Prostate gland (tissue), 2 donors: ENCODE data around the gene TNK1. TPM values are rescaled to one million over a fixed set of nuclear protein-coding genes. Genes with fewer than 3 reads are reported as not detected.

Source experiments
- DNase-seq: peaks from one replicate; pipeline ENCODE4 v3.0.0-alpha.2; 2019; ENCODE audit warnings: low spot score
- H3K27ac ChIP-seq, 2 donors: fragments of 200-600 bp; sonication (generic); 2 replicates each; pipeline ENCODE4 v1.5.1; 2017 to 2019
- H3K27me3 ChIP-seq: fragments of 200-600 bp; sonication (generic); replicated peaks from 2 replicates; pipeline ENCODE4 v1.5.1; 2019; ENCODE audit not compliant: insufficient read depth
- H3K36me3 ChIP-seq, 2 donors: fragments of 200-600 bp; sonication (generic); 1 replicate in 1 of 2; 2 replicates in 1 of 2; pipeline versions ENCODE4 v1.5.1 to v1.8.1; 2017 to 2019
- H3K4me1 ChIP-seq: fragments of 200-600 bp; sonication (generic); replicated peaks from 2 replicates; pipeline ENCODE4 v1.5.1; 2019
- H3K4me3 ChIP-seq, 2 donors: fragments of 200-600 bp; sonication (generic); 2 replicates each; pipeline ENCODE4 v1.5.1; 2017 to 2019
- H3K9me3 ChIP-seq: fragments of 200-600 bp; sonication (generic); 2 replicates; pipeline ENCODE4 v1.5.1; 2017
- CTCF ChIP-seq, 4 experiments: fragments of 200-600 bp in 2 of 4; fragments of 450-650 bp in 2 of 4; sonication (generic) in 2 of 4; IDR thresholded peaks; 1 replicate in 3 of 4; 2 replicates in 1 of 4; pipeline ENCODE4 v1.5.1; 2016 to 2019; ENCODE audit warnings: antibody characterized with exemption in 4 of 4, mild to moderate bottlenecking in 2 of 4, moderate library complexity in 2 of 4
- POLR2A ChIP-seq: fragments of 450-650 bp; IDR thresholded peaks from one replicate; pipeline ENCODE4 v1.6.1; 2016; ENCODE audit warnings: antibody characterized with exemption, mild to moderate bottlenecking
- POLR2AphosphoS5 ChIP-seq: sonication (generic); formaldehyde crosslinking; IDR thresholded peaks from one replicate; pipeline ENCODE4 v1.6.1; 2017; ENCODE audit warnings: antibody characterized with exemption
- WGBS: methylation state at CpG from one replicate; pipeline ENCODE4 v1.1.5; 2018; 5-methylcytosine and 5-hydroxymethylcytosine counted together
- intact Hi-C: fragments of 100-400 bp; cut with DNase I; formaldehyde crosslinking; loops from one replicate; pipeline ENCODE4 v1.14.2; 2022
- total RNA-seq, 2 donors: library from RNA; depleted of rRNA; stranded (reverse); fragments of >200 nt; gene quantifications; one replicate each; pipeline ENCODE4 v1.1.0, GENCODE V29; 2016

TNK1 gene
- total RNA-seq, 2 donors from 2014 or later, result 9.9 to 28.4 TPM

GRCh38 chr17:7398612-7399011 is 17.7 kb downstream of the TNK1 start:
- Histone ChIP-seq H3K4me3 (no peak overlapping the region), H3K27ac (no peak overlapping the region), H3K36me3 (no peaks in the 10 kb centered on the region), H3K4me1 (no peaks in the 10 kb centered on the region), H3K27me3 (no peaks in the 10 kb centered on the region), H3K9me3 (no peaks in the 10 kb centered on the region)
- 82% methylated on average over 2 of the region's 2 CpGs for WGBS
- intact Hi-C loops, result no loop called here
- no peak for DNase-seq
- TF ChIP-seq CTCF (IDR thresholded peaks at IDR 0.05), result no peak

DNA sequence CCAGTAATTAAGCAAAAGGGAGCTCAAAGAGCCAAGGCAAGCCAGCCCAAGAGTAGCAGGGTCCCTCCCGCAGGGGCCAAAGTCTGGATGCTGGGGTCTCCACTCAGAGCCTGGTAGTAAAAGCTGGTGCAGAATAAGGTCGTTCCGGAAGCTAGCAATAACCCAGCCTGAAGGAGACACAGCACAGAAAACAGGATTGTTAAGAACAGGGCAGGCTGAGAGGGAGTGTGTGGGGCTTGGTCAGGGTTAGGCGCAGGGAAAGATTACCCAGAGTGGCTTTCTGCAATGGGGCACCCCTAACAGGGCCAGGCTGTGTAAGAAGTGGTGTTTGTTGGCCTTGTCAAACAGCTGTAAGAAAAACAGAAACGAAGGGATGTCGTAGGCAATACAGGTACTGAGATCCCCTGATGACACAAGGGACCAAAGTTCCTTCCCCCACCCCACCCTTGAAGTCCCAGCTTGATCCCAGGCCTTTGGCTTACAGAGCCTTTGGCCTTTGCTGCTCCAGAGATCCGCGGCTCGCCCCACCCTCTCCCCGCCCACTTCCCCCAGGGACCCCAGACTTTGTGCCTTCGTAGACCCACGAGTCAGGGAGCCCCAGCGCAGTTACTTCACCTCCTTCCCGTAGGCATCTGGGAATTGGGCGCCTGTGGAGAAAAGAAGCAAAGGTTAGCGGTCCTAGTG is 22.3 kb downstream of the TNK1 start:
- Histone ChIP-seq H3K4me1 (no peaks in the 10 kb centered on the region), H3K9me3 (no peaks in the 10 kb centered on the region), H3K27ac (peak overlapping the region; percentile 83 to 86), H3K36me3 (no peaks in the 10 kb centered on the region), H3K27me3 (no peaks in the 10 kb centered on the region), H3K4me3 (peak overlapping the region; percentile 70 to 80)
- TF ChIP-seq POLR2A (no peak), CTCF (IDR thresholded peaks at IDR 0.05) (no peak), POLR2AphosphoS5 (no peak)
- WGBS, result 8% methylated on average over 16 of the region's 16 CpGs
- DNase-seq, result no peak
- intact Hi-C loops, result loop anchor here (5.0 kb wide), 1 partner anchor 74 kb away; the partner anchor contains the start of gene ZBTB4

DNA sequence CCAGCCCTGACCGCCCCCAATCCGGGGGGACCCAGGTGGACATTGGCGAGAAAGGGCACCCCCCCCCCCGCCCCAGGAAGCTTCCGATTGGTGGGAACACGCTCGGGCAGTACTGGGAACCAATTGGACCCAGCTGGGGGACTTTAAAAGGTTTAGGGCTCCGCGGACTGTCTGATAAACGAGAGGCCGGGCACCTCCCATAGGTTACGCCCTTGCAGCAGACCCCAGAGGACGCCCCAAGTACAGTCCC is 22.8 kb downstream of the TNK1 start:
- no peak for TF ChIP-seq POLR2AphosphoS5
- H3K4me1 ChIP-seq, result no peaks in the 10 kb centered on the region
- DNase-seq, result no peak
- intact Hi-C loops, result loop anchor here (5.0 kb wide), 1 partner anchor 74 kb away; the partner anchor contains the start of gene ZBTB4
- peak overlapping the region; percentile 83 to 86 for H3K27ac ChIP-seq
- H3K27me3 ChIP-seq, result no peaks in the 10 kb centered on the region
- H3K36me3 ChIP-seq, result no peaks in the 10 kb centered on the region
- H3K4me3 ChIP-seq, result peak overlapping the region; percentile 70 to 80
- 0% methylated on average over 13 of the region's 13 CpGs for WGBS
- no peaks in the 10 kb centered on the region for H3K9me3 ChIP-seq

DNA sequence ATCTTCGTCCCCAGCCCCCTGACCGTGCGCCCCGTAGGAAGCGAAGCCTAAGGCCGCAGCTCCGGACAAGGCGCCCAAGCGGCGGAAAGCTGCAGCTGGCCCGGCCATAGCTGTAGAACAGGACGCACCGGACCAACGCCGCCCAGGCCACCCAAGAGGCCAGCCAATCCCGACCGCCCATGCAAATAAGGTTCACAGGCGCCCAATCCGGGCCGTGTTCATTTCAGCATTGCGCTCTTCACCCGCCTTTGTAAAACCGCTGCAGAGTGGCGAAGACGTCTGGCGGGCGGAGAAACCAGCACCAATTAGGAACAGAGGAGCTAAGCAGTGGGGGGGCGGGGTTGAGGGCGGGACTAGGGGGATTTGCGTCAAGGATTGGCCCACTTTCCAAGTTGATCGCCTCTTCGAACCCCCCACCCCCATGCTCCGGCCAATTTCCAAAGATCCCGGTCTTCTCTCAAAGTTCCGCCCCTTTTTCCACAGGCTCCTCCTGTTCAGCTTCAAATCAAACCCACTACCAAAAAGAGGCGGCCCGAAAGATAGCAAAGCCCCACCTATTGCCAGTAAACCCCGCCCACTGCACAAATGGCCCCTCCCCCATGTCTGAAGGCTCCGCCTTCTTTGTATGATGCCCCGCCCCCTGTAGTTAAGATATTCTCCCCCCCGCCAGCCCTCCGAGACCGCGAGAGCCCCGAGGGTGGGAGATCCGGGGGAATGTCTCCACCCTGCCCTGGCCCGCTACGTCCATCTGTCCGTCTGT is 23.3 kb downstream of the TNK1 start, which contains the start of gene TMEM256:
Gene TMEM256 (minus strand): TSS at position 121 of the 760 bp plus-strand sequence. CDS start 13 bp downstream, at position 108.
- Histone ChIP-seq H3K4me3 (peak within 1 kb of the TSS; percentile 70 to 80), H3K4me1 (no peaks in the 10 kb centered on the region), H3K36me3 (no peaks in the 10 kb centered on the region), H3K27ac (peak within 1 kb of the TSS; percentile 83 to 86), H3K9me3 (no peaks in the 10 kb centered on the region), H3K27me3 (no peaks in the 10 kb centered on the region)
- peak; percentile 99 for DNase-seq
- under 1% methylated on average over 49 of the region's 49 CpGs for WGBS
- intact Hi-C loops, result loop anchor here (5.0 kb wide), 1 partner anchor 73 kb away; the partner anchor contains the start of gene ZBTB4
- TF ChIP-seq POLR2AphosphoS5 (peak; percentile 98), CTCF (IDR thresholded peaks at IDR 0.05) (peak in 2 of 4 experiments; percentile 31 to 45), POLR2A (peak; percentile 99)

GRCh38 chr17:7404737-7405349 is 24.0 kb downstream of the TNK1 start:
- intact Hi-C loops, result loop anchor here (5.0 kb wide), 1 partner anchor 72 kb away; the partner anchor contains the start of gene ZBTB4
- DNase-seq, result no peak
- H3K4me1 ChIP-seq, result no peaks in the 10 kb centered on the region

More at GRCh38 chr17:7404737-7405349, 24.0 kb downstream of the TNK1 start:
- Histone ChIP-seq H3K36me3 (no peaks in the 10 kb centered on the region), H3K27ac (peak overlapping the region; percentile 83 to 86), H3K27me3 (no peaks in the 10 kb centered on the region), H3K9me3 (no peaks in the 10 kb centered on the region), H3K4me3 (peak overlapping the region; percentile 70 to 80)
- WGBS, result 3% methylated on average over 53 of the region's 65 CpGs
- TF ChIP-seq POLR2A (peak; percentile 76), CTCF (IDR thresholded peaks at IDR 0.05) (peak in 1 of 4 experiments; percentile 7), POLR2AphosphoS5 (no peak)
